ENCODE results near the gene TGFBR2.

TGFBR2 gene

DNA sequence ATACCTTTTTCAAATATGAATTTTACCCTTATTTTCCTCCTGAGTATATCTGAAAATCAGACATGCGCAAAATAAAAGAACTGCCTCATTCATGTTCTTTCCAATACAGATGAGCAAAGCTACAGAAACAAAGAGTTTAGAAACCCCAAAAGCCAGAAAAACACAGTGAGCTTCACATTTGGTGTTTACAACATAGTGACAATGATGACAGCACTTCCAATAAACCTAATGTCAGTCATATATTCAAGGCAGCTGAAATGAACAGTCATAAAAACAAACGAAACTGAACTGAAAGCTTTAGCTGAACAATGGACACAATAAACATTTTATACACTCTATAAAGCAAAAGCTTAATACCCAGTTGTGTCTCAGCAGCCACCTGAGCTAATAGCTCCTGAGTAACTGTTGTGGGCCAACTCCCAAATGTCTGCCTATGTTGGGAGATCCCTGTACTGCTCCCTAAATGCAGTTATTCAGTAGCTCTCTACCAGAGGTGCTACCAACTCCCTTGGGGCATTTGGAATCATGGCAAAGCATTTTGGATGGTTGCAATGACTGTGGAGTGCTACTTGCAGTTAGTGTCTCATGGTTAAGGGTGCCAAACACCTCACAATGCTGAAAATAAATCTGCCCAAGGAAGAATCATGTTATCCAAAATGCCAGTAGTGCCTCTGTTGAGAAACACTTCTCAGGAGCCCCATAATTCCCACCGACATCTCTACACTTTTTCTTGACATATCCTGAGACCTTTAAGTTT, 131.5 kb downstream of the TGFBR2 start:
- H3K4me1 ChIP-seq (ENCODE audit: control insufficient read depth in 1 of 2, insufficient read depth in 2 of 2, low read length in 2 of 2): peaks cover 0 to 2% of the 10 kb centered on the region in 2 donors
- H3K27me3 ChIP-seq (ENCODE audit: low read depth, low read length): no peaks in the 10 kb centered on the region
- no peaks in the 10 kb centered on the region for H3K9me3 ChIP-seq (ENCODE audit: control insufficient read depth in 1 of 2, low read length in 2 of 2)
- H3K36me3 ChIP-seq (ENCODE audit: control insufficient read depth in 1 of 2, insufficient read depth in 2 of 2, low read length in 2 of 2): no peaks in the 10 kb centered on the region
- H3K4me3 ChIP-seq (ENCODE audit: low read depth in 1 of 2, low read length in 2 of 2): no peak overlapping the region
- H3K27ac ChIP-seq (ENCODE audit: low read length): no peak overlapping the region

DNA sequence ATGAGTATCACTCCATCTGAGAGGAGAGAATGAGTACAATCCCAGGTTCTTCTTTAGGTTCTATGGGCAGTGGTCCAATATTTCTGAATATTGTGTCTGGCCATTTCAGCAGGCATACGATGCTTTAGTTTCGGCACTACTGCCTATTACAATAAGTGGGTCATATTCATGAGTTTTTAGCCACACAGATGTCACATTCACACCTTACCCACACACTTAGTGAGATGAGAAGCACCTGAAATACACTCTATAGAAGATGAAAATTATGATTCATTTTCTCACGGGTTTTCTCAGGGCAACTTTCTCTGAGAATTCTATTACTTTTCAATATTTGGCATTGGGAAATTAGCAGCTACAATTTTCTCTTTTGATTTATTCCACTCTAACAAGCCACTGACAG, 132.2 kb downstream of the TGFBR2 start:
- no peaks in the 10 kb centered on the region for H3K27me3 ChIP-seq (ENCODE audit: low read depth, low read length)
- peaks cover 0 to 2% of the 10 kb centered on the region in 2 donors for H3K4me1 ChIP-seq (ENCODE audit: control insufficient read depth in 1 of 2, insufficient read depth in 2 of 2, low read length in 2 of 2)
- no peaks in the 10 kb centered on the region for H3K36me3 ChIP-seq (ENCODE audit: control insufficient read depth in 1 of 2, insufficient read depth in 2 of 2, low read length in 2 of 2)
- H3K4me3 ChIP-seq (ENCODE audit: low read depth in 1 of 2, low read length in 2 of 2): no peak overlapping the region
- H3K27ac ChIP-seq (ENCODE audit: low read length): no peak overlapping the region
- no peaks in the 10 kb centered on the region for H3K9me3 ChIP-seq (ENCODE audit: control insufficient read depth in 1 of 2, low read length in 2 of 2)

DNA sequence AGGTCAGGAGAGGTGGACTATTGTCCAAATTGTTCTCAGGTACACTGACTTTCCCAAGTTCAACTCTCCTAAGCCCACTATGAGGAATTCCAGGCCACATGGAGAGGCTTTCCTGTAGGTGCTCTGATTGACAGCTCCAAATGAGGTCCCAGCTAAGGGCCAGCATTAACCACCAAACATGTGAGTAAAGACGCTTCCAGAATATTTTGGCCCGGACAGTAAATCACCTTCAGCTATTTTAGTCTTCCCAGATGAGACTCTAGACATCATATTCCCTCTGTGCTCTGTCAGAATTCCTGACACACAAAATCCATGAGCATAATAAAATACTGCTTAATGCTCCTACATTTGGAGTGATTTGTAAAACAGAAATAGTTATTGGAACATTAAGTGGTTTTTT, 135.5 kb downstream of the TGFBR2 start:
- no peaks in the 10 kb centered on the region for H3K9me3 ChIP-seq (ENCODE audit: control insufficient read depth in 1 of 2, low read length in 2 of 2)
- H3K36me3 ChIP-seq (ENCODE audit: control insufficient read depth in 1 of 2, insufficient read depth in 2 of 2, low read length in 2 of 2): no peaks in the 10 kb centered on the region
- H3K27me3 ChIP-seq (ENCODE audit: low read depth, low read length): no peaks in the 10 kb centered on the region
- H3K4me1 ChIP-seq (ENCODE audit: control insufficient read depth in 1 of 2, insufficient read depth in 2 of 2, low read length in 2 of 2): peaks cover 0 to 2% of the 10 kb centered on the region in 2 donors
- no peak overlapping the region for H3K4me3 ChIP-seq (ENCODE audit: low read depth in 1 of 2, low read length in 2 of 2)
- no peak overlapping the region for H3K27ac ChIP-seq (ENCODE audit: low read length)

DNA sequence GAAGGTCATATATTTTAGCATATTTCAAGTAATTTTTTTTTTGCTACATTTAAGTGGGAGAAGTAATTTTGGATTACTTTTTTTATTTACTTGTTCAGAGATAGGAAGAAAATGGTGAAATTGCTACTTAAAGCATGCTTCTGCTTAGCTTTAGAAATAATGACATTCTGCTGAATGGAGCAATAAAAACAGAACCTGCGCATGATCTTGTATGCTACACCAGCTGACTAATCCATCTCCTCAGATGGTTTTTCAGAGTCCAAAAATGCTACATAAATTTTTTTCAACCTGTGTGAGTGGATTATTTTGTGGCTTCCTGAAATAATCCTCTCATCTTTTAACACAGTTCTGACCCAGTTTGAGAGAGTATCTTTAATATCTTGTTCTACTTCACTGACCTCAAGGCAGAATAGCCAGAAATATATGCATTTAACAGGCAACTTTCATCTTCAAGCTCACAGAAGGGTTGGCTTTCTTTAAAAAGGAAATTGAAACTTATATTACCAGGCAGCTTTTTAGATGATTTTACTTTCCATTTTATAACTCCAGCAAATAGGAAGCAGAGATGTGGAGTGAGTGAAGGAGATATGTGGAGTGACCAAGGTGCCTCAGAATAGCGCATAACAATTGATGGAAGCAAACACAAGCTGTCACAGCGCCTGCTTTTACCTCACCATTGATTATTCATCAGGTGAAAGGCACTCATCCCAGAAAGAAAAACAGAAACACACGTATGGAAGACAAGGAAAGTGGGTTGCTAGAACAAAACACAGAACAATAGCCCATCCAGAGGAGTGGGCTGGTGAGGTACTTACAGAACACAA, 136.6 kb downstream of the TGFBR2 start:
- no peak overlapping the region for H3K4me3 ChIP-seq (ENCODE audit: low read depth in 1 of 2, low read length in 2 of 2)
- H3K9me3 ChIP-seq (ENCODE audit: control insufficient read depth in 1 of 2, low read length in 2 of 2): no peaks in the 10 kb centered on the region
- no peaks in the 10 kb centered on the region for H3K36me3 ChIP-seq (ENCODE audit: control insufficient read depth in 1 of 2, insufficient read depth in 2 of 2, low read length in 2 of 2)
- H3K27me3 ChIP-seq (ENCODE audit: low read depth, low read length): no peaks in the 10 kb centered on the region
- H3K4me1 ChIP-seq (ENCODE audit: control insufficient read depth in 1 of 2, insufficient read depth in 2 of 2, low read length in 2 of 2): peaks cover 0 to 6% of the 10 kb centered on the region in 2 donors
- H3K27ac ChIP-seq (ENCODE audit: low read length): no peak overlapping the region

All from muscle layer of duodenum (tissue), 2 donors.